GM12892 (cell line): Measurements from ENCODE around the gene METAP2.

Experiments used
- POLR2A ChIP-seq: IDR thresholded peaks from 2 replicates; pipeline ENCODE4 v1.6.1; 2011; ENCODE audit warnings: low read depth, low read length, control low read depth
- POLR2AphosphoS5 ChIP-seq: IDR thresholded peaks from 2 replicates; pipeline ENCODE4 v1.6.1; 2011; ENCODE audit warnings: low read depth, low read length, control low read depth
- TAF1 ChIP-seq: IDR thresholded peaks from 2 replicates; pipeline ENCODE4 v1.6.1; 2011; ENCODE audit warnings: low read depth, mild to moderate bottlenecking, control low read depth, low read length, borderline replicate concordance

DNA sequence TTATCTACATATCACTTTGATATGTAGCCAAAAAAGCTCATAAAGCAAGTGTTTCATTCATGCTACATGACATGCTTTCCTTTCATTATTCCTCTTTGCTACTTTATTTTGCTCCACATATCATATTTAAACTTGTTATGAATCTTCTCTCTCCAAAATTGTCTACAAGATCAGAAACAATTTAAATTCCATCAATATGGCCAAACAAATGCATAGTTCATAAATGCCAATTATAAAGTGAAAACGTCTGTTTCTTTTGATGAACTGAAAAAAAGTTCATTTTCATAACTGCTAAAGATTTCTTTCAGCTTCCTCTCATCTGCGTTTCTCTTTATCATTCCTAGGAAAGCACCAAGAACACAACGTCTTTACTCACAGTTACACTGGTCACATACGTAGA is 54.5 kb downstream of the METAP2 start:
- TF ChIP-seq POLR2AphosphoS5 = no peak
- no peak for TF ChIP-seq POLR2A
- TF ChIP-seq TAF1 = no peak
